ENCODE results near the gene WFDC1. TPM values are rescaled to one million over a fixed set of nuclear protein-coding genes. Genes with fewer than 3 reads are reported as not detected.
A peak's percentile ranks its signal among the peaks of the same experiment; 100 is the strongest.

WFDC1 gene
- total RNA-seq, 2 donors from 2014 or later: 0.15 TPM; not detected in 1

- Mint-ChIP-seq H3K27ac (no peak overlapping the region), H3K27me3 (ENCODE audit: insufficient read depth) (peaks cover 1% of the 10 kb centered on the region), H3K9me3 (peaks cover 3% of the 10 kb centered on the region), H3K4me3 (no peak overlapping the region), H3K4me1 (peaks cover 6% of the 10 kb centered on the region), H3K36me3 (ENCODE audit: low read depth) (no peaks in the 10 kb centered on the region)
- Histone ChIP-seq H3K9me3 (ENCODE audit: control insufficient read depth, low read length) (peaks cover 5% of the 10 kb centered on the region), H3K36me3 (ENCODE audit: control insufficient read depth, insufficient read depth, low read length) (no peaks in the 10 kb centered on the region), H3K27me3 (ENCODE audit: control insufficient read depth, insufficient read depth, low read length, poor library complexity, severe bottlenecking) (no peaks in the 10 kb centered on the region), H3K4me3 (ENCODE audit: low read length) (no peak overlapping the region), H3K4me1 (ENCODE audit: control insufficient read depth, insufficient read depth, low read length) (no peaks in the 10 kb centered on the region), H3K27ac (ENCODE audit: low read depth, low read length) (no peak overlapping the region), H3K9ac (ENCODE audit: extremely low read depth, low read length, poor library complexity, severe bottlenecking) (no peak overlapping the region)
- TF ChIP-seq CTCF (conservative IDR thresholded peaks at IDR 0.05): no peak
- WGBS, 2 experiments (ENCODE audit: insufficient coverage in 1 of 2, insufficient read length in 1 of 2): 90 to 95% methylated on average over 17 of the region's 17 CpGs
- peak; percentile 28 for DNase-seq
Observed at GRCh38 chr16:84331998-84332780, 37.5 kb downstream of the WFDC1 start.

GRCh38 chr16:84332975-84333684 lies 38.5 kb downstream of the WFDC1 start:
- Mint-ChIP-seq H3K9me3 (peaks cover 7% of the 10 kb centered on the region), H3K27ac (no peak overlapping the region), H3K36me3 (ENCODE audit: low read depth) (no peaks in the 10 kb centered on the region), H3K4me3 (no peak overlapping the region), H3K27me3 (ENCODE audit: insufficient read depth) (peaks cover 1% of the 10 kb centered on the region), H3K4me1 (peaks cover 6% of the 10 kb centered on the region)
- Histone ChIP-seq H3K9me3 (ENCODE audit: control insufficient read depth, low read length) (peaks cover 10% of the 10 kb centered on the region), H3K4me1 (ENCODE audit: control insufficient read depth, insufficient read depth, low read length) (no peaks in the 10 kb centered on the region), H3K36me3 (ENCODE audit: control insufficient read depth, insufficient read depth, low read length) (no peaks in the 10 kb centered on the region), H3K9ac (ENCODE audit: extremely low read depth, low read length, poor library complexity, severe bottlenecking) (no peak overlapping the region), H3K4me3 (ENCODE audit: low read length) (no peak overlapping the region), H3K27ac (ENCODE audit: low read depth, low read length) (no peak overlapping the region), H3K27me3 (ENCODE audit: control insufficient read depth, insufficient read depth, low read length, poor library complexity, severe bottlenecking) (no peaks in the 10 kb centered on the region)
- DNase-seq: peak; percentile 75
- TF ChIP-seq CTCF (conservative IDR thresholded peaks at IDR 0.05): peak; percentile 59
- whole genome bisulfite sequencing, 2 experiments (ENCODE audit: insufficient coverage in 1 of 2, insufficient read length in 1 of 2): 68 to 73% methylated on average over 10 of the region's 10 CpGs

- Histone ChIP-seq H3K9ac (ENCODE audit: extremely low read depth, low read length, poor library complexity, severe bottlenecking) (no peak overlapping the region), H3K27ac (ENCODE audit: low read depth, low read length) (no peak overlapping the region), H3K9me3 (ENCODE audit: control insufficient read depth, low read length) (peaks cover 10% of the 10 kb centered on the region), H3K4me3 (ENCODE audit: low read length) (no peak overlapping the region), H3K36me3 (ENCODE audit: control insufficient read depth, insufficient read depth, low read length) (no peaks in the 10 kb centered on the region), H3K4me1 (ENCODE audit: control insufficient read depth, insufficient read depth, low read length) (no peaks in the 10 kb centered on the region), H3K27me3 (ENCODE audit: control insufficient read depth, insufficient read depth, low read length, poor library complexity, severe bottlenecking) (no peaks in the 10 kb centered on the region)
- peaks cover 6% of the 10 kb centered on the region for H3K4me1 Mint-ChIP-seq
- 94% methylated on average over 3 of the region's 3 CpGs for WGBS, 2 experiments (ENCODE audit: insufficient coverage in 1 of 2, insufficient read length in 1 of 2)
- H3K4me3 Mint-ChIP-seq: no peak overlapping the region
- peaks cover 1% of the 10 kb centered on the region for H3K27me3 Mint-ChIP-seq (ENCODE audit: insufficient read depth)
- H3K36me3 Mint-ChIP-seq (ENCODE audit: low read depth): no peaks in the 10 kb centered on the region
- TF ChIP-seq CTCF (conservative IDR thresholded peaks at IDR 0.05): no peak
- H3K27ac Mint-ChIP-seq: no peak overlapping the region
- peak; percentile 26 for DNase-seq
- peaks cover 7% of the 10 kb centered on the region for H3K9me3 Mint-ChIP-seq
Observed at GRCh38 chr16:84334058-84334457, 39.4 kb downstream of the WFDC1 start.

Measured in endodermal cell (in vitro differentiated cells).